Erythroblast (primary cell): ENCODE measurements around the gene C2CD4D.

Experiments
- GATA1 ChIP-seq: IDR thresholded peaks from 2 replicates; pipeline ENCODE4 v1.6.1; 2011; ENCODE audit warnings: low read depth, mild to moderate bottlenecking, control low read depth, low read length, moderate library complexity
- POLR2A ChIP-seq: IDR thresholded peaks from 2 replicates; pipeline ENCODE4 v1.6.1; 2011; ENCODE audit warnings: mild to moderate bottlenecking, low read length

DNA sequence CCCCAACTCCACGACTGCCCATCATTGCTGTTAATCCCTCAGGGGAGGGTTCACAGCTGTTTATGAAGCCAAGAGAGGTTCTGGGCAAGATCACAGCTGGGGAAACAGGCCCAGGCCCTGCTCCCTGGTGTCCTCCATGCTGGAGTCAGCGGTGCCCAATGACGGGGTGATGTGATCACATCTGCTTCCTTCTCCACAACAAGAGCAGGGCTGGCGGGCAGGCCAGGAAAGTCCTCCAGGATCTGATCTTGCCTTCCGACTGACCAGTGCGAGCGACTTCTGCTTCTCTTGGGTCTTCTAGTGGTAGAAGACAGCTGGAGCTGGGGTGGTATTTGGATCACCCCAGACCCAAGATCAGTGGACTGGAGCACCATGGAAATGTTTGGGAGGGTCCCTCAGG is 33.5 kb downstream of the C2CD4D start:
- TF ChIP-seq POLR2A (no peak), GATA1 (no peak)
